Mucosa of stomach (tissue), 1 donor: ENCODE measurements around the gene RNASE4.
"Not testable (repeated sequence)": the region's sequence is repeated elsewhere in the genome, so short reads cannot be mapped to it uniquely, and the experiment has no call there.

Source experiments
- H3K27me3 ChIP-seq: one replicate; pipeline ENCODE4 v1.7.0; 2013; ENCODE audit warnings: mild to moderate bottlenecking, low read length; ENCODE audit not compliant: control insufficient read depth, insufficient read depth
- H3K36me3 ChIP-seq: one replicate; pipeline ENCODE4 v1.7.0; 2013; ENCODE audit warnings: low read length; ENCODE audit not compliant: control insufficient read depth, insufficient read depth
- H3K4me1 ChIP-seq: one replicate; pipeline ENCODE4 v1.7.0; 2013; ENCODE audit warnings: mild to moderate bottlenecking, low read length; ENCODE audit not compliant: control insufficient read depth, insufficient read depth
- H3K4me3 ChIP-seq: one replicate; pipeline ENCODE4 v1.7.0; 2013; ENCODE audit warnings: low read length
- H3K9ac ChIP-seq: one replicate; pipeline ENCODE4 v1.7.0; 2013; ENCODE audit warnings: mild to moderate bottlenecking, low read length, moderate library complexity
- H3K9me3 ChIP-seq: one replicate; pipeline ENCODE4 v1.7.0; 2013; ENCODE audit warnings: mild to moderate bottlenecking, low read length, moderate library complexity; ENCODE audit not compliant: control insufficient read depth
- donor health status: Pancreatic carcinoma.

RNASE4 gene

DNA sequence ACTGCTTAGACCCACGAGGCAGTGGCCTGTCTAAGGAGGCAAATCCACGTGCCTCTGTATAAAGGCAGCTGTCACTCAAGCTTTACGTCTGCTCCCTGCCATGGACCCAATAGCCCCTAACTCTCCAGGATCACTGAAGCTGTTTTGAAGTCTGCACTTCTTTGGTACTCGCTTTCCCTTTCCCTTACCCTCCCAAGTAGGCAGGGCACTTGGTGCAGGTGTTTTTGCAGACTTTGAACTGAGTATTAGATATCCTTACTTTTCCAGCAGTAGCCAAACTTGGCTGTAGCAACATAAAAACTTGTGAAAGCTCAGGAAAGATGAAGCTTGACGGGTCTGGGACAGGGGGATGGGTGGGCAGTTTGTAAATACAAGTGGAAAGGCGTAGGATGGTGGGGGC lies 25.0 kb upstream of the RNASE4 start:
- Histone ChIP-seq H3K27me3 (peaks cover 21% of the 10 kb centered on the region), H3K4me1 (peaks cover 7% of the 10 kb centered on the region), H3K36me3 (no peaks in the 10 kb centered on the region), H3K9me3 (no peaks in the 10 kb centered on the region), H3K4me3 (no peak overlapping the region), H3K9ac (no peak overlapping the region)

DNA sequence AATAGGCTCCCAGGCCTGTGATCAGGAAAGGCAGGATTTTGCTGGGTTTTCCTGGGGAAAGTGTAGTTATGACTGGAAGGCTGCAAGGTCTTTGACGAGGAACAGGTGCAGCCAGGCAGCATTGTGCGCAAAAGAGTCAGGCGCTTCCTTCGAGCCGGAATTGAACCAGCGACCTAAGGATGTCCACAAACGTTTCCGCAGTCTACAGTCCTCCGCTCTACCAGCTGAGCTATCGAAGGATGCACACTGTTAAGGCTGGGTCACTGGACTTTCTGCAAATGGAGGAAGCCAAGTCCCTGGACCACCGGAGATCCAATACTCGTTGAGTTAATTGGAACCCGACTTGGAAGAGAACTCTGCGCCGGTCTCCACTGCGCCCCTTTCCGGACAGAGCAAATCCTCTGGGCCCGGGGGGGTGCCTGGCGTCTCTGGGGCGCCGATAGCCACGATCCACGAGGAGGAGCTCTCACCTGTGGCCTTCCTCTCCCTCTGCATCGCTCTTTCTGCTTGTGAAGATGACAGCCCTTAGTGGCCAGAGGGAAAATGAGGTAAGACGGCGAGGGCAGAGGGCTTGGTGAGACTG lies 24.5 kb upstream of the RNASE4 start:
- peaks cover 21% of the 10 kb centered on the region for H3K27me3 ChIP-seq
- H3K9me3 ChIP-seq = no peaks in the 10 kb centered on the region
- no peaks in the 10 kb centered on the region for H3K36me3 ChIP-seq
- H3K4me1 ChIP-seq = peaks cover 7% of the 10 kb centered on the region
- no peak overlapping the region for H3K9ac ChIP-seq
- H3K4me3 ChIP-seq = no peak overlapping the region

GRCh38 chr14:20661197-20661596 lies 23.2 kb upstream of the RNASE4 start:
- no peaks in the 10 kb centered on the region for H3K36me3 ChIP-seq
- H3K9me3 ChIP-seq = no peaks in the 10 kb centered on the region
- H3K4me3 ChIP-seq = no peak overlapping the region
- peaks cover 11% of the 10 kb centered on the region for H3K27me3 ChIP-seq
- H3K9ac ChIP-seq = no peak overlapping the region
- peaks cover 7% of the 10 kb centered on the region for H3K4me1 ChIP-seq

- peak overlapping the region; percentile 40 for H3K9ac ChIP-seq
- H3K4me3 ChIP-seq = peak overlapping the region; percentile 34
- H3K27me3 ChIP-seq = no peaks in the 10 kb centered on the region
- H3K9me3 ChIP-seq = no peaks in the 10 kb centered on the region
- H3K4me1 ChIP-seq = peaks cover 7% of the 10 kb centered on the region
- no peaks in the 10 kb centered on the region for H3K36me3 ChIP-seq
These were observed 21.2 kb upstream of the RNASE4 start for GRCh38 chr14:20662968-20663732.

DNA sequence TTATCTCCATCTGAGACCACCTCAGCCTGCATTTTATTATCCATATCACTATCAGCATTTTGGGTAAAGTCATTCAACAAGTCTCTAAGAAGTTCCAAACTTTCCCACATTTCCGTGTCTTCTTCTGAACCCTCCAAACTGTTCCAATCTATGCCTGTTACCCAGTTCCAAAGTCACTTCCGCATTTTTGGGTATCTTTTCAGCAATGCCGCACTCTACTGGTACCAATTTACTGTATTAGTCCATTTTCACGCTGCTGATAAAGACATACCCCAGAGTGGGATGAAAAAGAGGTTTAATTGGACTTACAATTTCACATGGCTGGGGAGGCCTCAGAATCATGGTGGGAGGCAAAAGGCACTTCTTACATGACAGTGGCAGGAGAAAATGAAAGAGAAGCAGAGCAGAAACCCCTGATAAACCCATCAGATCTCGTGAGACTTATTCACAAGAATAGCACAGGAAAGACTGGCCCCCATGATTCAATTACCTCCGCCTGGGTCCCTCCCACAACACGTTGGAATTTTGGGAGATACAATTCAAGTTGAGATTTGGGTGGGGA lies 17.9 kb upstream of the RNASE4 start:
- not testable (repeated sequence) for H3K36me3 ChIP-seq, H3K9me3 ChIP-seq, H3K9ac ChIP-seq

DNA sequence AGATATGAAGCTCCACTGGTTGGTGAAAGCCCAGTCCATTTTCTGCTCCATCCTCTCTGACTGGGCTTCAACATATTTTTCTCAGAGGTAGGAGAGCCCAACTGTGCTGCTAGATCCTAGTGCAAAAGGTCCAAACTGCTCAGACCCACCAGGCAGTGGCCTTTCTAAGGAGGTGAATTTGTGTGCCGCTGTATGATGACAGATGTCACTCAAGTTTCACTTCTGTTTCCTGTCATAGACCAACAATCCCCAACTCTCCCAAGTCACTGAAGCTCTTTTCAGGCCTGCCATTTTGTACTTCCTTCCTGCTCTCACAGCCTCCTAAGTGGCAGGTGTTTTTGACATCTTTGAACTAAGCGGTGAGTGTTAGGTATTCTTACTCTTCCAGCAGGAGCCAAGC lies 16.4 kb upstream of the RNASE4 start:
- peaks cover 22% of the 10 kb centered on the region for H3K4me1 ChIP-seq
- H3K4me3 ChIP-seq = no peak overlapping the region
- H3K9me3 ChIP-seq = no peaks in the 10 kb centered on the region
- no peak overlapping the region for H3K9ac ChIP-seq
- H3K27me3 ChIP-seq = no peaks in the 10 kb centered on the region
- H3K36me3 ChIP-seq = no peaks in the 10 kb centered on the region

More for the DNA sequence above, 17.9 kb upstream of the RNASE4 start:
- peaks cover 12% of the 10 kb centered on the region for H3K4me1 ChIP-seq
- not testable (repeated sequence) for H3K27me3 ChIP-seq, H3K4me3 ChIP-seq

- Histone ChIP-seq H3K36me3 (no peaks in the 10 kb centered on the region), H3K9ac (no peak overlapping the region), H3K27me3 (no peaks in the 10 kb centered on the region), H3K4me3 (no peak overlapping the region), H3K4me1 (peaks cover 15% of the 10 kb centered on the region), H3K9me3 (no peaks in the 10 kb centered on the region)
These were observed 15.4 kb upstream of the RNASE4 start for GRCh38 chr14:20668969-20669368.

GRCh38 chr14:20671597-20672283 lies 12.6 kb upstream of the RNASE4 start:
- Histone ChIP-seq H3K27me3 (no peaks in the 10 kb centered on the region), H3K9me3 (no peaks in the 10 kb centered on the region), H3K36me3 (no peaks in the 10 kb centered on the region), H3K4me1 (peaks cover 15% of the 10 kb centered on the region), H3K9ac (no peak overlapping the region), H3K4me3 (no peak overlapping the region)

GRCh38 chr14:20675669-20676068 lies 8.7 kb upstream of the RNASE4 start:
- Histone ChIP-seq H3K4me3 (no peak overlapping the region), H3K9ac (no peak overlapping the region), H3K36me3 (no peaks in the 10 kb centered on the region), H3K4me1 (peaks cover 26% of the 10 kb centered on the region), H3K27me3 (no peaks in the 10 kb centered on the region), H3K9me3 (no peaks in the 10 kb centered on the region)

GRCh38 chr14:20676072-20676471 lies 8.3 kb upstream of the RNASE4 start:
- no peak overlapping the region for H3K9ac ChIP-seq
- no peaks in the 10 kb centered on the region for H3K9me3 ChIP-seq
- H3K4me3 ChIP-seq = no peak overlapping the region

GRCh38 chr14:20679907-20680306 lies 4.5 kb upstream of the RNASE4 start:
- Histone ChIP-seq H3K36me3 (no peaks in the 10 kb centered on the region), H3K9me3 (no peaks in the 10 kb centered on the region), H3K9ac (no peak overlapping the region), H3K4me3 (no peak overlapping the region), H3K4me1 (peaks cover 20% of the 10 kb centered on the region), H3K27me3 (no peaks in the 10 kb centered on the region)

More at GRCh38 chr14:20676072-20676471, 8.3 kb upstream of the RNASE4 start:
- H3K27me3 ChIP-seq = no peaks in the 10 kb centered on the region
- no peaks in the 10 kb centered on the region for H3K36me3 ChIP-seq
- H3K4me1 ChIP-seq = peaks cover 29% of the 10 kb centered on the region

GRCh38 chr14:20680363-20680762 lies 4.0 kb upstream of the RNASE4 start:
- Histone ChIP-seq H3K9ac (no peak overlapping the region), H3K27me3 (no peaks in the 10 kb centered on the region), H3K9me3 (no peaks in the 10 kb centered on the region), H3K36me3 (no peaks in the 10 kb centered on the region), H3K4me1 (peaks cover 20% of the 10 kb centered on the region), H3K4me3 (no peak overlapping the region)
